Omental fat pad (tissue), 4 donors: ENCODE results near the gene LOXL3. TPM values are rescaled to one million over a fixed set of nuclear protein-coding genes. Genes with fewer than 3 reads are reported as not detected.

Experiments
- ATAC-seq: fragments of 150-250 bp; one replicate; pipeline ENCODE4 v1.9.1; 2016; ENCODE audit warnings: mild to moderate bottlenecking, moderate library complexity; ENCODE audit not compliant: low FRiP score
- DNase-seq: peaks from one replicate; pipeline ENCODE4 v3.0.0-alpha.2; 2019; ENCODE audit warnings: low spot score
- total RNA-seq, 4 donors: library from RNA; depleted of rRNA; stranded (reverse); fragments of >200 nt; gene quantifications; one replicate each; pipeline ENCODE4 v1.1.0, GENCODE V29; 2016
- TF ChIP-seq, protein P1 (sequence below), 3 donors: fragments of 450-650 bp; IDR thresholded peaks; one replicate each; pipeline ENCODE4 v1.5.1; 2016 to 2017; ENCODE audit warnings: antibody characterized with exemption in 3 of 3, mild to moderate bottlenecking in 3 of 3, moderate library complexity in 2 of 3

The LOXL3 gene, protein sequence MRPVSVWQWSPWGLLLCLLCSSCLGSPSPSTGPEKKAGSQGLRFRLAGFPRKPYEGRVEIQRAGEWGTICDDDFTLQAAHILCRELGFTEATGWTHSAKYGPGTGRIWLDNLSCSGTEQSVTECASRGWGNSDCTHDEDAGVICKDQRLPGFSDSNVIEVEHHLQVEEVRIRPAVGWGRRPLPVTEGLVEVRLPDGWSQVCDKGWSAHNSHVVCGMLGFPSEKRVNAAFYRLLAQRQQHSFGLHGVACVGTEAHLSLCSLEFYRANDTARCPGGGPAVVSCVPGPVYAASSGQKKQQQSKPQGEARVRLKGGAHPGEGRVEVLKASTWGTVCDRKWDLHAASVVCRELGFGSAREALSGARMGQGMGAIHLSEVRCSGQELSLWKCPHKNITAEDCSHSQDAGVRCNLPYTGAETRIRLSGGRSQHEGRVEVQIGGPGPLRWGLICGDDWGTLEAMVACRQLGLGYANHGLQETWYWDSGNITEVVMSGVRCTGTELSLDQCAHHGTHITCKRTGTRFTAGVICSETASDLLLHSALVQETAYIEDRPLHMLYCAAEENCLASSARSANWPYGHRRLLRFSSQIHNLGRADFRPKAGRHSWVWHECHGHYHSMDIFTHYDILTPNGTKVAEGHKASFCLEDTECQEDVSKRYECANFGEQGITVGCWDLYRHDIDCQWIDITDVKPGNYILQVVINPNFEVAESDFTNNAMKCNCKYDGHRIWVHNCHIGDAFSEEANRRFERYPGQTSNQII
- 10 to 100 TPM in 2 of 4 donors, 1 to 10 TPM in 2; 7.5 to 12.4 (median 9.1) TPM for total RNA-seq

- TF ChIP-seq, protein P1, sequence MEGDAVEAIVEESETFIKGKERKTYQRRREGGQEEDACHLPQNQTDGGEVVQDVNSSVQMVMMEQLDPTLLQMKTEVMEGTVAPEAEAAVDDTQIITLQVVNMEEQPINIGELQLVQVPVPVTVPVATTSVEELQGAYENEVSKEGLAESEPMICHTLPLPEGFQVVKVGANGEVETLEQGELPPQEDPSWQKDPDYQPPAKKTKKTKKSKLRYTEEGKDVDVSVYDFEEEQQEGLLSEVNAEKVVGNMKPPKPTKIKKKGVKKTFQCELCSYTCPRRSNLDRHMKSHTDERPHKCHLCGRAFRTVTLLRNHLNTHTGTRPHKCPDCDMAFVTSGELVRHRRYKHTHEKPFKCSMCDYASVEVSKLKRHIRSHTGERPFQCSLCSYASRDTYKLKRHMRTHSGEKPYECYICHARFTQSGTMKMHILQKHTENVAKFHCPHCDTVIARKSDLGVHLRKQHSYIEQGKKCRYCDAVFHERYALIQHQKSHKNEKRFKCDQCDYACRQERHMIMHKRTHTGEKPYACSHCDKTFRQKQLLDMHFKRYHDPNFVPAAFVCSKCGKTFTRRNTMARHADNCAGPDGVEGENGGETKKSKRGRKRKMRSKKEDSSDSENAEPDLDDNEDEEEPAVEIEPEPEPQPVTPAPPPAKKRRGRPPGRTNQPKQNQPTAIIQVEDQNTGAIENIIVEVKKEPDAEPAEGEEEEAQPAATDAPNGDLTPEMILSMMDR (IDR thresholded peaks at IDR 0.05): no peak
- peak; percentile 86 for ATAC-seq
- peak; percentile 77 for DNase-seq
Observed at GRCh38 chr2:74553892-74554819, at the start of gene LOXL3, which contains the start of gene DOK1. LOXL3 (minus strand) TSS chr2:74553942; CDS start chr2:74552634, 1,308 bp downstream. DOK1 (plus strand) TSS chr2:74554720; CDS start chr2:74554755, 35 bp downstream.

GRCh38 chr2:74602586-74603281 lies 49.0 kb upstream of the LOXL3 start:
- no peak for ATAC-seq
- no peak for DNase-seq
- TF ChIP-seq, protein P1 (IDR thresholded peaks at IDR 0.05): no peak

GRCh38 chr2:74599676-74600075 lies 45.9 kb upstream of the LOXL3 start:
- DNase-seq (no peak), ATAC-seq (no peak)
- TF ChIP-seq, protein P1 (IDR thresholded peaks at IDR 0.05): no peak

GRCh38 chr2:74597410-74597809 lies 43.7 kb upstream of the LOXL3 start:
- ATAC-seq: no peak
- TF ChIP-seq, protein P1 (IDR thresholded peaks at IDR 0.05): no peak
- DNase-seq: no peak

DNA sequence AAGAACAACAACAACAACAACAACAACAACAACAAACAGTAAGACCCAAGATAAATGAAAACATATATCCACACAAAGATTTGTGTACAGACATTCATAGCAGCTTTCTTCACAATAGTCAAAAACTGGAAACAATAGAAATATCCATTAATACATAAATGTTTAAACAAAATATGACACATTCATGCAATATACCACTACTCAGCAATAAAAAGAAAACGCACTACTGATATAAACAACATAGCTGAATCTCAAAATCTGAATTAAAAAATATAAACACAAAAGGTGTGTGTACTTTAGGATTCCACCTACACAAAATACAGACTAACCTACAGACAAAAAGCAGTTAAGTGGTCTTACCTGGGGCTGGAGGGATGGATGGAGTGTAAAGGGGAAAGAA lies 42.8 kb upstream of the LOXL3 start:
- TF ChIP-seq, protein P1 (IDR thresholded peaks at IDR 0.05): no peak
- DNase-seq (no peak), ATAC-seq (no peak)
